Measurements from ENCODE around the gene SLC22A2.
"Not testable (repeated sequence)": the region's sequence is repeated elsewhere in the genome, so short reads cannot be mapped to it uniquely, and the experiment has no call there.

Gene SLC22A2

DNA sequence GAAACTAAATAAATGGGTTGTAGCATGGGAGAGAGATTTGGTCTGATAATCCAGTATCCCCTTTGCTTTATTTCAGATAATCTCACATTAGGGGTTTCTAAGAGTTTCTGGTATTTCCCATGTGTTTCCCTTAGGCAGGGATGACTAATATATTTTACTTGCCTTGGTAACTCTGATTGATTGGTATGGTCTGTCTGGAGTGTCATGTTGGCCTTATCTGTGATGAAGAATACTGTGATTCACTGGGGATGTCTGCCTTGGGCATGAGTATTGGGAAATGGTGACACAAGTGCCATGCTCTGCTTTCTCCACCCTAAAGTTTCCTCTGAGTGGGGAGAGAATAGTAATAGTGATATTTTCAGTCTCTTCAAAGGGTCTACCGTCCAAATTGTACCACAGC lies 10.1 kb downstream of the SLC22A2 start:
- no peak for DNase-seq (ENCODE audit: low spot score)

DNA sequence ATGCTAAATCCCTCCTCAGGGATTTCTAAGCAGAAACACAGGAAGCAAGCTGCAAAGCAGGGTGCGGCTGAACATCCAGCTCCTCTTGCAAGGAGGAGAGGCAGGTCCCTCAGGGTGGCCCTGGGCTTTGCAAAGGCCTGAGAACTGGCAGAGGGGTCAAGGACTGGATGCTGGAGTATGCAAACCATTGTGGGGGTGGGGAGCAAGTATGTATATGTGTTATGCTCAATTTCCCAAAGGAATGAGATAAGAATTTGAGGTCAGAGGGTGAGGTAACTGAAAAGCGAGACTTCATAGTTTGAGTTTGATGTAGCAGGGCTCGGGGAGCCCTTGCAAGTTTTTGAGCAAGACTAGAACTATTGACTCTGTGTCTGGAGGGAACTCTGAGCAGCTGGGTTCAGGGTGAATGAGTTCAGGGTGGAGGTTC lies 11.2 kb downstream of the SLC22A2 start:
- no peak for DNase-seq (ENCODE audit: low spot score)

DNA sequence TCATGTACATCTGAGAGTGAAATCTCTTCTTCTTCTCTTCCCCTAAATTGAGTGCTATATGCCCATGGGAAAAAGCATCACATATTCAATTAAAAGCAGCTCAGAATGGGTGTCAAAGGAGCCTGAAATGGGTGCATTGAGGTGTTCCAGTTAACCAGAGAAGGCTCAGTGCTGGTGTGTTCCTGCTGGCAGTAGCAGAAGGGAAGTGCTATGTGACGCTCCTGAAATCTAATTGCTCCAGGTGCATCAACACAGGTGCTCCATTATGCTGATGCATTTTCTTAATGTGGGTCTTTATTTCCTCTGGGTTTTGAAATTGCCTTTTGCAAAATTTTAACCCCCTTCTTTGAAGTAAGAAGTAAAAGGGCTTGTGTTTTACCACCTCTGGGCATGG lies 17.9 kb downstream of the SLC22A2 start:
- DNase-seq (ENCODE audit: low spot score), result no peak

DNA sequence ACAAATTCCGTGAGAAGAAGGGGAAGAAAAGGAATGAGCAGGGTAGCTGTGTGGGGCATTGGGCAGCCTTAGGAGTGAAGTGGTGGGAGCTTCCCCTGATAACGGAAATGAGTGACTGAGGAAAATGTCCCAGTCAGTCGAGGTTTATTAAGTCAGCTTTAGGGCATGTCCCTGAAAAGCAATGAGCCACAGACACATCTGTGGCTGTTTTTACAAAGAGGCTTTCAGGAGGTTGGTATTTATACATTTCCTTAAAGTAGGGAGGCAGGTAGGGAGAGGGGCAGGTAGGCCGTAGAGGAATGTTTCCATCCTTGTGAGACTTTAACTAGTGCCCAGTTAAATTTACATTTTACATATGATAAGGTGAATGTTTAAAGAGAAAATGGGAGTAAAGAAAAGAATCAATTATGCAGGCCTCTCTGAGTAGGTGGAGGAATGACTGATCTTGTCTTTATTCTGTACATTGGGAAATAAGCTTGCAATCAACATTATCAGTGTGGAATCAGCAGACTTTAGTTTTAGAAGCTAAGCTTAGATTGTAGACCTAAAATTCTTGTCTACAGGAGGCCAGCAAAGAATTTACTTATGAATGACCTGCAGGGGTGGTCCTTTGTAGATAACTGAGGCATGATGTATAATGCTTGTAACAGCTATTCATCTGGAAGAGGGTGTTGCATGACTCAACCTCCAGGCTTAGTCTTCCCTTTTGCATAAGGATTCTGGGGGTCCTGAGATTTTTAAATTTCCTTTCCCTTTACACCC lies 18.5 kb downstream of the SLC22A2 start:
- DNase-seq (ENCODE audit: low spot score), result no peak

DNA sequence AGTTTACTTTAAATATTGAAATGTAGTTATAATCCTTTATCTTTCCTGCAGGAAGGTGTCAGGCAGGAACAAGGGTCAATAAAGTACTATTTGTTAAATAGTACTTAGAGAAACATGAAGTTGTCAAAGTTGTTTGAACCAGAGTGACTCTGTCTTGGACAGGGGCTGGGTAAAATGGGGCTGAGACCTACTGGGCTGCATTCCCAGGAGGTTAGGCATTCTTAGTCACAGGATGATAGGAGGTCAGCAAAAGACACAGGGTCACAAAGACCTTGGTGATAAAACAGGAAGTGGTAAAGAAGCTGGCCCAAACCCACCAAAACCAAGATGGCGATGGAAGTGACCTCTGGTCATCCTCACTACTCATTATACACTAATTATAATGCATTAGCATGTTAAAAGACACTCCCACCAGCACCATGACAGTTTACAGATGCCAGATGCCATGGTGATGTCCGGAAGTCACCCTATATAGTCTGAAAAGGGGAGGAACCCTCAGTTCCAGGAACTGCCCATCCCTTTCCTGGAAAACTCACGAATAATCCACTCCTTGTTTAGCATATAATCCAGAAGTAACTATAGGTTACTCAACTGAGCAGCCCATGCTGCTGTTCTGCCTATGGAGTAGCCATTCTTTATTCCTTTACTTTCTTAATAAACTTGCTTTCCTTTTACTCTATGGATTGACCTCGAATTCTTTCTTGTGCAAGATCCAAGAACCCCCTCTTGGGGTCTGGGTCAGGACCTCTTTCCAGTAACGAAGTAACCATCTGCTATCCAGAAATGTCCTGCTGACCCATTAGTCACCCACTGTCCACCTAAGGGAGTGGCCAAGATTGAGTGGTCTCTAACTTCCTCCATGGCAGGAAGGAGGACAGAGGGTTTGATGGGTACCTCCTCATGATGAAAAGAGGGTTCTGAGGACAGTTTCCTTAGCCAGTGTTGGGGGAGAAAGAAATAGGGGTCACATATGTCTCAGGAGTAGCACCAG lies 19.6 kb downstream of the SLC22A2 start:
- no peak for DNase-seq (ENCODE audit: low spot score)

DNA sequence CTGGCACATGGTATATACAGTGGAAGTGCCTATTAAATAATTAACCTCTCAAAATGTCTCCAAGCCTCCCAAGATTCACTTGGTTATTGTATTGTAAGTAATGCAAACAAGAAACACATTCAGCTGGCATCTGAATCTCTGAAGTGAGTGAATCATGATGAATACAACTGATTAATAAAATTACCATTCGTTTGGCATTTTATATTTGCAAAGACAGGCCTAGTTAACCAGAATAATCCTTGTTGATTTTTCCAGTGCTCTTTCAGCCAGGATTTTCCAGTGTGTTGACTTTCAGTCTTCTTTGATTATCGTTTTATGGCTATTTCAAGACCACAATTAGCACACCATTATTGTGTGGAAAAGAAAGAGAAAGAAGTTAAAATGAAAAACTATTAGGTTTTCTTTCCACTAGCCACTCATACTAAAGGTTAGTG lies 20.3 kb downstream of the SLC22A2 start:
- DNase-seq (ENCODE audit: low spot score), result no peak

DNA sequence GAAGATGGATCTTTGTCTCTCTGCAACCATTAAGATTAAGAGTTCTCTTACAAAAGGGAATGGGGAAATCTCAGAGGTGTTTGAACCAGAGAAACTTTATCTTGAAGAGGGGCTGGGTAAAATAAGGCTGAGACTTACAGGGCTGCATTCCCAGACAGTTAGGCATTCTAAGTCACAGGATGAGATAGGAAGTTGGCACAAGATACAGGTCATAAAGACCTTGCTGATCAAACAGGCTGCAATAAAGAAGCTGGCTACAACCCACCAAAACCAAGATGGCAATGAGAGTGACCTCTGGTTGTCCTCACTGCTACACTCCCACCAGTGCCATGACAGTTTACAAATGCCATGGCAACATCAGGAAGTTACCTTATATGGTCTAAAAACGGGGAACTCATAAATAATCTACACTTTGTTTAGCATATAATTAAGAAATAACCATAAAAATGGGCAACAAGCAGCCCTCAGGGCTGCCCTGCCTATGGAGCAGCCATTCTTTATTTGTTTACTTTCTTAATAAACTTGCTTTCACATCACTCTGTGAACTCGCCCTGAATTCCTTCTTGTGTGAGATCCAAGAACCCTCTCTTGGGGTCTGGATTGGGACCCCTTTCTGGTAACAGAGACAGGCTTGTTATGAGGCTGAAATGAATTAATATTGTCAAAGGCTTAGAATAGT lies 20.9 kb downstream of the SLC22A2 start:
- DNase-seq (ENCODE audit: low spot score), result not testable (repeated sequence)

DNA sequence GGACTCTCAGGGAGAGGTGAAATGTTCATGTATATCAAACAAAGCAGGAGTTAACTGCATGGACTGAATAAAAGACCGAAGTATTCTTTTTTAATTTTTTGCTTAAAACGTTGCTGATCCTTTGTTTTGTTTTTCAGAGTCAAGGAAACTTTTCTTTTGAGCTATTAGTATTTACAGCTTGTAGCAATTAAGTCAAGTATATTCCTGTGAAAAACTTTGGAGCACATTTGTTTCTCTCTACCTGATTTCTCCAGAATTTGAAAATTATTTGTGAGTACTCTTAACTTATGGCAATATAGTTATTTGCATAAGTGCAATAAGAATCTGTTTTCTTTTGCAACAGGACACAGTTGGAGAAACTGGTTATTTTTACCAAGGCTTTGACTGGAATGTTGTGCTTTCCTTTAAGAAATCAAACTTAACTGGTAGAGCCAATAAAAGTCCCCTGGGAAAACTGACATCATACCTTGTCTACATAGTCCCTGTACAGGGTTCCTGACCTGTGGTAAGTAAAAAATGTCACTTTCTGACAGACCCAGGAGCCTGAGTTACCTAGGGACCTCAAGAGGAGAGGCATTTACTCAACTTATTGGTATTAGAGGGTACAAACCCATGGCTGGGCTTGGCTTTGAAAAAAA lies 22.3 kb downstream of the SLC22A2 start:
- not testable (repeated sequence) for DNase-seq (ENCODE audit: low spot score)

DNA sequence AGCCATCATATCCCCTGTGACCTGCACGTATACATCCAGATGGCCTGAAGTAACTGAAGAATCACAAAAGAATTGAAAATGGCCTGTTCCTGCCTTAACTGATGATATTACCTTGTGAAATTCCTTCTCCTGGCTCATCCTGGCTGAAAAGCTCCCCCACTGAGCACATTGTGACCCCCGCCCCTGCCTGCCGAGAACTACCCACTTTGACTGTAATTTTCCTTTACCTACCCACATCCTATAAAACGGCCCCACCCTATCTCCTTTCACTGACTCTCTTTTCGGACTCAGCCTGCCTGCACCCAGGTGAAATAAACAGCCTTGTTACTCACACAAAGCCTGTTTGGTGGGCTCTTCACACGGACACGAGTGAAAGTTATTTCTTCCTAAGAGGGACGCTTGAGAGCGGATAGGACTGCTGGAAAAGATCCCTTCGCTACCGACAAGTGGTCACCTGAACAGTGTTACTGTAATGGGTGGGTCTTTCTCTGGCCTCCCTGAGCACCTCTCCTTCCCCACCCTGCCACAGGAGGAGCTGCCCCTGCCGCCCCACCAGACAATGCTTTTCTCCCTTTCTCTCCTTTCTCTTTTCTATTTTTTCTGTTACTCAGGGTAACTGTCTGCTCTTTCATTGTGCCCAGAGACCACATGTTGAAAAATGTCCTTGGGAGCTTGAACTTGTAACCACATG lies 24.5 kb downstream of the SLC22A2 start:
- not testable (repeated sequence) for DNase-seq (ENCODE audit: low spot score)

DNA sequence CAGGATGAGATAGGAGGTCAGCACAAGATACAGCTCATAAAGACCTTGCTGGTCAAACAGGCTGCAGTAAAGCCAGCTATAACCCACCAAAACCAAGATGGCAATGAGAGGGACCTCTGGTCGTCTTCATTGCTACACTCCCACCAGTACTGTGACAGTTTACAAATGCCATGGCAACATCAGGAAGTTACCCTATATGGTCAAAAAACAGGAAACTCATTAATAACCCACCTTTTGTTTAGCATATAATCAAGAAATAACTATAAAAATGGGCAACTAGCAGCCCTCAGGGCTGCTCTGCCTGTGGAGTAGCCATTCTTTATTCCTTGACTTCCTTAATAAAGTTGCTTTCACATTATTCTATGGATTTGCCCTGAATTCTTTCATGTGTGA lies 30.9 kb downstream of the SLC22A2 start:
- no peak for DNase-seq (ENCODE audit: low spot score)

DNA sequence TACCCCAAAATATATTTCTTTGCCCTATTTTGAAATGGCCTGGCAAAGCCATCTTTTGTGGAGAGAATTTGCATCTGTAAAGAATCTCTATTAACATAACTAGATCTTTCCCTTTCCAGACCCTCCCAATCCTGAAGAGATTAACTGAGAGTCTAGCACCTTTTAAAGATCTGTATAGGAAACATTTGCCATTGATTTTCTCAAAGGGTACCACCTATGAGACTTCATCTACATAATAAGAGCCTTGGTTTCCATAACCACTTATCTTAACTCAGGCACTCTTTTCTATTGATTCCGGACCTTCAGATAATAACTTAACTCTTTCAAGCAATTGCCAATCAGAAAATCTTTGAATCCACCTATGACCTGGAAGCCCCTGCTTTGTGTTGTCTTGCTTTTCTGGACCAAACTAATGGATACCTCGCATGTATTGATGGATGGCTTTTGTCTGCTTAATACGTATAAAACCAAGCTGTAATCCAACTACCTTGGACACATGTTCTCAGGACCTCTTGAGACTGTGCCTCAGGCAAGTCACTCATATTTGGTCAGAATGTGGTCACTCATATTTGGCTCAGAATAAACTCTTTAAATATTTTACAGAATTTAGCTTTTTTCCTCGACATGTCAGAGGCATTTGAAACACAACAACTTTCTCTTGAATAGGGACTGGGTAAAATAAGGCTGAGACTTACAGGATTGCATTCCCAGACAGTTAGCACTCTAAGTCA lies 31.4 kb downstream of the SLC22A2 start:
- no peak for DNase-seq (ENCODE audit: low spot score)

DNA sequence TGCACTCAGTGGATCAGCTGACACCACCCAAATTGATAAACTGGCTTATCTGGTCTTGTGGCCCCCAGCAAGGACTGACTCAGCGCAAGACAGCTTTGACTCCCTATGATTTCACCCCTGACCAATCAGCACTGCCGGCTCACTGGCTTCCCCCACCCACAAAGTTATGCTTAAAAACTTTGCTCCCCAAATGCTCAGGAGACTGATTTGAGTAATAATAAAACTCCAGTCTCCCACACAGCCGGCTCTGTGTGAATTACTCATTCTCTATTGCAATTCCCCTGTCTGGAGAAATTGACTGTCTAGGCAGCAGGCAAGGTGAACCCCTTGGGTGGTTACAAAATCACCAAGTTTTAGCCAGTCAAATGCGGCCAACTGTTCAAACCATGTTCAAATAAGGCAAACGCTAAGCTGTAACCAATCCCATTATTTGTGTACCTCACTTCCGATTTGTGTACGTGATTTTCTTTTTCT lies 32.5 kb downstream of the SLC22A2 start:
- DNase-seq (ENCODE audit: low spot score), result no peak

DNA sequence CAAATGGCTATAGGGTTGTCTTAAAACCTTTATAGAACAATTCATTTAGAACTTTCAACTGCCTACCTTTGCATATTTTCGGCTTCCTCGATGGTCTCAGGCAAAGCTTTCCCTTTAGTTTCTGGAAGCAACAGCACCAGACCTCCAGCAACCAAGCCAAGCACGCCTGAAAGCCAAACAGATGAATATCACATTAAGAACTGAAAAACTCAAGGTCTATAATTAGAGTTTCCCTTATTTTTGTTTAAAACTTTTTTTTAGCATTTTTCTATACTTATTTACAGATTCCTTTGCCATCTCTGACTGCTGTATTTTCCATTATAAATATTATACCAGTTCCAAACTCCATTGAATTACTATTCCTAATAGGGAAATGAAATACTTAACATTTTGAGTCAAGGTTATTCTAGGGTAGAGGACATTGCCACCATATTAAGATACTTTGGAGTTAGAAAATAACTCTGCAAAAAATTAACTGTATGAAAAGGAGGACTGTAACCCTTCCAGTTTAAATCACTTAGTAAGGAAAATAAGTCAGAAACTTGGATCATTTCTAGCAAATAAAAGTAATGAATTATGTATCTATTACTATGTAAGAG lies 33.9 kb downstream of the SLC22A2 start:
- DNase-seq (ENCODE audit: low spot score), result no peak

DNA sequence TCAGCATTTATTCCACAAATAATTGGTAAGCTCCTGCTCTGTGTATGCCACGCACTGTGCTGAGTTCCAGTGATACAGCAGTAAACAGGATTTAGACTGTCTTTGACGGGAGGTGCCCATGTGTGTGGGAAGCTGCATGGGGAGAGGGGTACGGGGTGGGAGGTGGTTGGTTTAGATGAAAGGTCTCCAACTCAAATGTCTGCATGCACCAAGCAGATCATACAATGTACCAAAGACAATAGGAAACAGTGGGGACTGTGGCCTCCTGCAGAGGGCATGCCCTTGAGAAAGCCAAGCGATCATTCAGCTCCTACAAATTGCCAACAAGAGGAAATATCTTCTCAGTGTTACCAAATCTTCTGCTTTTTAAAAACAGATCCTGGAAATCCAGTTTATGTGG lies 36.1 kb downstream of the SLC22A2 start:
- no peak for DNase-seq (ENCODE audit: low spot score)

DNA sequence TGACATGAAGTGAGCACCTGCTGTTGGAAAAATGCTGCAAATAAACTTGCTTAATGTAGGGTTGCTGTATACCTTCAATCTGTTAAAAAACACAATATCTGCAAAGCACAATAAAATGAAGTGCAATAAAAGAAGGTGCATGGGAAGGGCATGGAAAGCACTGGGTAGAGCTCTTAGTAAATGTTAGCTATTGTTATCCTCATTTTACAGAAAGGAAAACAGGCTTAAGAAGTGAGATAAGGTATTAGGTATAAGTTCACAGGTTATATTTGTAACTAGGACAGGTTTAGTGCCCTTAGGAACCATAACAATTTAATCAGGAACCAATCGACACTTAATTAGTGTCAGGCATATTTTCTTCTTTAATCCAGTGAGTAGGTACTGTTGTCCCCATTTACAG lies 36.7 kb downstream of the SLC22A2 start:
- no peak for DNase-seq (ENCODE audit: low spot score)

DNA sequence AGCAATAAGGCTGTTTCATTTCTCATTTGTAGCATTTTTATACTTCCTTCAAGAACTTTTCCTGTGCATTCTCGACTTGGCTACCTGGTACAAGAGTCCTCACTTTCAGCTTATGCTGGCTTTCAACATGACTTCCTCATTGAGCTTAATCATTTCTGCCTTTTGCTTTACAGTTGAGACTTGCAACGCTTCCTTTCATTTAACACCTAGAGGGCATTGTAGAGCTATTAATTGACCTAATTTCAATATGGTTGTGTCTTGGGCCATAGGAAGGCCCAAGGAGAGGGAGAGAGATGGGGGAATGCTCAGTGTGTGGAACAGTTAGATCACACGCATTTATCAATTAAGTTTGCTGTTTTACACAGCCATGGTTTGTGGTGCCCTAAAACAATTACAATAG lies 37.2 kb downstream of the SLC22A2 start:
- no peak for DNase-seq (ENCODE audit: low spot score)

DNA sequence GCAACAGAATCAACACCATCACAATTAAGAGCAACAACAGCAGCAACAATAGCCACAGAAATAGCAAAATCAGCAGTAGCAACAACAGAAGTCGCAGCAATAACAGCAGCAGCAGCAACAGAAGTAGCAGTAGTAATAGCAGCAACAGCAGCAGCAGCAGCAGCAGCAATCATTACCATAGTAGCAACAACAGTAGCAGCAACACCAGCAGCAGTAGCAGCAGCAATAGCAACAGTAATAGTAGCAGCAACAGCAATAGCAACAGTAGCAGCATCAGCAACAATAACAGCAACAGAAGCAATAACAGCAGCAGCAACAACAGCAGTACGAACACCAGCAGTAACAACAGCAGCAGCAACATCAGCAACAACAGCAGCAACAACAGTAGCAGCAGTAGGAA lies 39.8 kb downstream of the SLC22A2 start:
- DNase-seq (ENCODE audit: low spot score), result no peak

DNA sequence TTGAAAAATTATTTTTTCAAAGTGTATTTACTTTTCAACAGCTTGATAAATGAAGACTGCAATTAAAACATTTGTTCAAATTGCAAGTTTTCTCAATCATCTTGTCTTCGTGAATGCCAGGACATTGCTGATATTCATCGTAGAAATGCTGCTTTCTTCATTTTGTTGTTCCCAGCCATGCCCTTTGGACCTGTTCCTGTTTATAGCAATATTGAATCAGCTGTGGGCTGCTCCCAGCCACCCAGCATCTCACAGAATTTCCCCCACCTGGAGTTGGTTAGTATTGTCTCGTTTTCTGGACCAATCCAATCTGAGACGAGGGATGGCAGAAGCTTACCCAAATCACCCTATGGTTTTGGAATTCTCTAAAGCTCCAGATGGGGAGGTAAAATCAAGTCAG lies 40.8 kb downstream of the SLC22A2 start:
- no peak for DNase-seq (ENCODE audit: low spot score)

DNA sequence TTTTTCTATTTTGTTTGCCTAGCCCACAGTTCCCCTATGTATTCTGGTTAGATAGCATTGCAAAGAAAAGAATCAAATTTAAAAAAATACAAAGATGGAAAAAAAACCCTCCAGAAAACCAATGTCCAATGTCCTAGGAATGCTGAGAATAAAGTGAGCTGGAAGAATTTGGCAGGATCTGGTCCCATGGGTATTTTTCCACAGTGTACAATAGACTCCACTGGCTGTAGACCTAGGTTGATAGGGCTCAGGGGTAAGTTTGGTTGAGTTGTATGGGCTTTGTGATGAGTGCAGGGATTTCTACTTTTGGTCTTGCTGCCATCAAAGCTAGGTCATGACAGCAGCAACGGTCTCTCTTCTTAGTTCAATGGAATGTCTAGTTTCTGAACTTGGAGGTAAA lies 41.5 kb downstream of the SLC22A2 start:
- no peak for DNase-seq (ENCODE audit: low spot score)

DNA sequence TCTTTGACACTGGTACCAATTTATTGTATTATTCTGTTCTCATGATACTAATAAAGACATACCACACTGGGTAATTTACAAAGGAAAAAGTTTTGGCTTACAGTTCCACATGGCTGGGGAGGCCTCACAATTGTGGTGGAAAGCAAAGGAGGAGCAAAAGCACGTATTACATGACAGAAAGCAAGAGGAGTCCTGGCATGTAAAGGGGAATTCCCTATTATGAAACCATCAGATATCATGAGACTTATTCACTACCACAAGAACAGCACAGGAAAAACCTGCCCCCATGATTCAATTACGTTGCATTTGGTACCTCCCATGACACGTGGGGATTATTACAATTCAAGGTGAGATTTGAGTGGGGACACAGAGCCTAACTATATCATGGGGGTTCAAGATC lies 43.4 kb downstream of the SLC22A2 start:
- no peak for DNase-seq (ENCODE audit: low spot score)

Data from CD4-positive, alpha-beta T cell treated with Interleukin-6 at 100 ng/mL for 8 hours (primary cell).